ENCODE data around the gene CRYBG1.
A peak's percentile ranks its signal among the peaks of the same experiment; 100 is the strongest.

CRYBG1 gene

DNA sequence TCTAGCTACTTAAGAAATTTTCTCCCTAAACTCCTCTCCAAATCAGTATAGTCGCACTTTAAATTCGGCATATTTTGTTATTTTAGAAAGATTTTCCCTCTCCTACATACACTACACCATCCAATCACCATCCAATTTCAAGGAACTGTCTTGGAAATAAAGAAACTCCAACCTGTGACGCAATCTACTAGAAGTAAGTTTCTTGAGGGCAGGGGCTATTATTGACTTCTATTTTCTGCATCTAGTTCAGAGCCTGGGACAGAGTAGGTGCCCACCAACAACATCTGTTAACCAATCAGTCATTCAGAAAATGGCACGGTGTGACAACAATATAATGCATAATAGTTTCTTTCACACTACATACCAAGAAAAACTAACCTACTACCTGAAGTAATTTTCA, 38.6 kb upstream of the CRYBG1 start:
- DNase-seq (ENCODE audit: low read depth, low spot score) = no peak
- in situ Hi-C loops (cut with HindIII; ENCODE audit: low sequenced_read_pairs) = no loop called here
- TF ChIP-seq, protein P1, sequence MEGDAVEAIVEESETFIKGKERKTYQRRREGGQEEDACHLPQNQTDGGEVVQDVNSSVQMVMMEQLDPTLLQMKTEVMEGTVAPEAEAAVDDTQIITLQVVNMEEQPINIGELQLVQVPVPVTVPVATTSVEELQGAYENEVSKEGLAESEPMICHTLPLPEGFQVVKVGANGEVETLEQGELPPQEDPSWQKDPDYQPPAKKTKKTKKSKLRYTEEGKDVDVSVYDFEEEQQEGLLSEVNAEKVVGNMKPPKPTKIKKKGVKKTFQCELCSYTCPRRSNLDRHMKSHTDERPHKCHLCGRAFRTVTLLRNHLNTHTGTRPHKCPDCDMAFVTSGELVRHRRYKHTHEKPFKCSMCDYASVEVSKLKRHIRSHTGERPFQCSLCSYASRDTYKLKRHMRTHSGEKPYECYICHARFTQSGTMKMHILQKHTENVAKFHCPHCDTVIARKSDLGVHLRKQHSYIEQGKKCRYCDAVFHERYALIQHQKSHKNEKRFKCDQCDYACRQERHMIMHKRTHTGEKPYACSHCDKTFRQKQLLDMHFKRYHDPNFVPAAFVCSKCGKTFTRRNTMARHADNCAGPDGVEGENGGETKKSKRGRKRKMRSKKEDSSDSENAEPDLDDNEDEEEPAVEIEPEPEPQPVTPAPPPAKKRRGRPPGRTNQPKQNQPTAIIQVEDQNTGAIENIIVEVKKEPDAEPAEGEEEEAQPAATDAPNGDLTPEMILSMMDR (IDR thresholded peaks at IDR 0.05; ENCODE audit: low read depth, low read length) = no peak
- no peak overlapping the region for H3K4me3 ChIP-seq (ENCODE audit: low read depth, low read length)

DNA sequence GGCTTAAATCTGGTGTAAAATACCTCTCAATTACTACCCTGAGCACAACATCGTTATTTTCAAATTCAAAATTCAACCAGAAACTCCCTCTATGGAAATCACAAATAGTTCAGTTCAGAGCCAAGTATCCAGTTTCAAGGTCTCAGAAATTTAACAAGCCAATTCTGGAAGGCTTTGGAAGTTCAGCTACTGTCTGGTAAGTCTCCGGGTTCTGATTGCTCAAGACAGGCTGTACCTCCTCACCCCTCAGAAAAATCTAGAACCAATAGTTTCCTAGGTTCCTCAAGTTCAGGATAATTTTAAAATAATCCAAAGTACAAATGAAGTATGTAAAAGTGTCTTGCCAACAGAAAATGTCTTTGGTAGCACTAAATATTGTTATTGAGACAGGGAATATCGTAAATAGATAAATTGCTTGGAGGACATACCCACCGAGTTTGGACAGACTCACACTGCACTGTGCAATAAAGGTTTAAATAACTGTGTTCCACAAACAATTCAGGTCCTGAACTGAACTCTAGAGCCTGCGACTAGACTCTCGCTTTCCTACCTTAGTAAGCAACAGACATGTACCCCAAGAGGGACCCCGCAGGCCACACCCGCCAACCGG, 35.7 kb upstream of the CRYBG1 start:
- in situ Hi-C loops (cut with HindIII; ENCODE audit: low sequenced_read_pairs) = no loop called here
- H3K4me3 ChIP-seq (ENCODE audit: low read depth, low read length) = peak overlapping the region; percentile 94
- TF ChIP-seq, protein P1 (IDR thresholded peaks at IDR 0.05; ENCODE audit: low read depth, low read length) = no peak
- DNase-seq (ENCODE audit: low read depth, low spot score) = peak; percentile 22

DNA sequence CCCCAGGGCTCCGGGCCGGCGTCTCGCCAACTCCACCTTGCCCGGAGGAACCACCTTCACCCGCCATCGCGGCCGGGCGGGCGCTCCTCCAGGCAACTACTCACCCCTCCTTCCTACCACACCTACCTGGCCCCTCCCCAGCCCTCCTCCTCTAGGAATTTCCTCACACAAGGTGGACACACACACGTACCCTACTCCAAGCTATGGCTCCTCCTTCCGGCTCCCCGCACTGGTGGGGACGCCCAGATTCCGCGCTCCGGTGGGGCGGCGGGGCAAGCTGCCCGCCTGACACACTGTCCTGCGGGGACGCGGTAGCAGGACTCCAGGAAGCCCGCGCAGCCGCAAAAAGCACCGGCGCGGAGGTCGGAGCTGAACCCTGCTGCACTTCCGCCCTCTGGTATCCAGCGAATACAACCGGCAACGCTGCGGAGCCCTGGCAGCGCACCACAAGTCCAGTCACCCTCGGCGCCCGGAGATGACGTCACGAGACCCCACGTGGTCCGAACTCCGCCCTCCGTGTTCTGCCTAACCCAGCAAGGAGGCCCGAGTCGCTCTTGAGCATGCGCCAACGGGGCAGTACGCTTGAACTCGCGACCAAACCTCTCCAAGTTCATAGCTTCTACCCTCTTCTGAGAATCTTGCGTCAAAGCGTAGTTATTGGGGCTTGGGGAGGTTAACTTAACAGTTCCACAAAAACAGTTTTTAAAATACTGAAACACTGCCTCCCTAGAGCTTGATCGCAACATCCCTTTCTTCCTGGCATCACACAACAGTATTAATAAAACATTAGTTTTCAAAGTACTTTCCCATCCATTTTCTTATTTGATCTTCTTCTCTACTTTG, 35.0 kb upstream of the CRYBG1 start, which contains the start of gene ATG5:
Gene ATG5 (minus strand): TSS at position 425 of the 843 bp plus-strand sequence. CDS start 9,552 bp downstream, outside the sequence.
- DNase-seq (ENCODE audit: low read depth, low spot score) = peak; percentile 98
- peak within 1 kb of the TSS; percentile 94 for H3K4me3 ChIP-seq (ENCODE audit: low read depth, low read length)
- in situ Hi-C loops (cut with HindIII; ENCODE audit: low sequenced_read_pairs) = no loop called here
- TF ChIP-seq, protein P1 (IDR thresholded peaks at IDR 0.05; ENCODE audit: low read depth, low read length) = no peak

DNA sequence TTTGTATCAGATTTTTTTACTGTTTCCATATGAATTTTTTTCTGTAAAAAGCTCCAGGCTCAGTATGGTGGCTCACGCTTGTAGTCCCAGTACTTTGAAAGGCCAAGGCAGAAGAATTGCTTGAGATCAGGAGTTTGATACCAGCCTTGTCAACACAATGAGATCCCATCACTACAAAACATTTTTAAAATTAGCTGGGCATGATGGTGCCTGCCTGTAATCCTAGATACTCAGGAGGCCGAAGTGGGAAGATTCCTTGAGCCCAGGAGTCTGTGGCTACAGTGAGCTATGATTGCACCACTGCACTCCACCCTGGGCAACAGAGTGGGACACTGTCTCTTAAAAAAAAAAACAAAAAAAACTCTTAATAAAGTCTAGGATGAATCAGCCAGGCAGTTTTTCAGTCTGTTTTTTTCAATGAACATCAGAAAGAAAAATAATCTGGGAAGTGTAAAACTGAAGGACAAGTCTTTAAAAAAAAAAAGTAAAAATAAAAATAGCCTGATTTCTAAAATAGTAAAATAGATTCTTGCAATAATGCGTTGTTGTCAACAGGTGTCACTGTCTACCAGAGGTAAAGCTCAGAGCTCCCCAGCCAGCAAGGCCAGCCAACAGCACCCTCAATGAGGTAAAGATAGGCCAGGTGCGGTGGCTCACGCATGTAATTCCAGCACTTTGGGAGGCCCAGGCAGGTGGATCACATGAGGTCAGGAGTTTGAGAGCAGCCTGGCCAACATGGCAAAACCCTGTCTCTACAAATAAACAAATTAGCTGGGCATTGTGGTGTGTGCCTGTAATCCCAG, 25.7 kb upstream of the CRYBG1 start:
- DNase-seq (ENCODE audit: low read depth, low spot score) = peak; percentile 49
- in situ Hi-C loops (cut with HindIII; ENCODE audit: low sequenced_read_pairs) = no loop called here
- TF ChIP-seq, protein P1 (IDR thresholded peaks at IDR 0.05; ENCODE audit: low read depth, low read length) = peak; percentile 59
- H3K4me3 ChIP-seq (ENCODE audit: low read depth, low read length) = no peak overlapping the region

DNA sequence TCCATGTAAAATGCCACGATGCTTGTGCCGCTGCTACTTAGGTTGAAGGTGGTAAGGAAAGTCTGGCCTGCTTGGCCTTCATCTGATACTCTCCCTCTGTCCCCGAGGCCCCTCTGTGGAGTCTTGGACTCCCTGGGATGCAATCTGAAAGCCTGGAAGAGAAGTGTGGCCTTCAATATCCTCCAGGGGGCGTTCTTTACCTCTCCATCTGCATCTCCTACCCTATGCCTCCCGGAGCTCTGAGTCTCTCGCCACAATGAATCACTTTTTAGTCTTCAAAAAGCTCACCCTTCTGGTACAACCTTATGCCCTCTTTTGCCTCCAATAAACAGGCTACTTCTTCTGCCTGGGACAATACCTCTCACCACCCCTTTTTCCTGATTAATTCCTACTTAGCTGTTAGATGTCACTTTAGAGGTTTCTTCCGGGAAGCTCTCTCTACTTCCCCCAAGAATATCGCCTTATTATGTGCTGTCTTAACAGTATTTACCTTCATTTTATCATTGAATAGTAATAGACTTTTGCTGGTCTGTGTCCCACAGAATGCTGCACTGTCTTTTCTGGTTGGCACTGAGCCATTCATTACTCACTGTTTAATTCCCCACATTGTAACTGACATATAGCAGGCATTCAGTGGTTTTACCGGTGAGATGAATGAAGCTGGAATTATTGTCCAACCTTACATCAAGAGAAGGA, 21.0 kb upstream of the CRYBG1 start:
- in situ Hi-C loops (cut with HindIII; ENCODE audit: low sequenced_read_pairs) = no loop called here
- H3K4me3 ChIP-seq (ENCODE audit: low read depth, low read length) = no peak overlapping the region
- DNase-seq (ENCODE audit: low read depth, low spot score) = peak; percentile 69
- TF ChIP-seq, protein P1 (IDR thresholded peaks at IDR 0.05; ENCODE audit: low read depth, low read length) = peak; percentile 88

DNA sequence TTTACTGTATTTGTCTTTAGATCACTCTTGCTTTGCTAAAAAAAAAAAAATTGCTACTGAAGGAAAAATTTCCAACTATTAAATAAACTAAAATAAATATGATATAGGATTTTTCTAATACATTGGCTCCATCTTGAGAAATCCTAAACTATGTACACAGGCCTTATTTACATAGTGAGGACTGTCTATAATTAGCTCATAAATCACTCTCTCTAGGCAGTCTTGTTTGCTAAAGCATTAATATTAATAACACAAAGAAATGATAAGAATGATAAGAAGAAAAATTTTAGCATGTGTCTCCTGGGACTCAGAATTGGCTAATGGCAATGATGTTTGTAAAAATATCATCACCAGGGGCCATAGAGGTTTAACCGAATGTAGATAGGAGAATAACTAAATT, 13.3 kb upstream of the CRYBG1 start:
- DNase-seq (ENCODE audit: low read depth, low spot score) = no peak
- TF ChIP-seq, protein P1 (IDR thresholded peaks at IDR 0.05; ENCODE audit: low read depth, low read length) = no peak
- in situ Hi-C loops (cut with HindIII; ENCODE audit: low sequenced_read_pairs) = no loop called here
- no peak overlapping the region for H3K4me3 ChIP-seq (ENCODE audit: low read depth, low read length)
